Ishikawa (cell line): ENCODE measurements around the gene SNX13.

ENCODE experiments used
- CEBPB ChIP-seq: IDR thresholded peaks from 2 replicates; pipeline ENCODE4 v1.6.1; 2012
- CREB1 ChIP-seq: IDR thresholded peaks from 2 replicates; pipeline ENCODE4 v1.6.1; 2012; ENCODE audit warnings: low read depth
- EGR1 ChIP-seq: IDR thresholded peaks from 2 replicates; pipeline ENCODE4 v1.6.1; 2012
- EP300 ChIP-seq: IDR thresholded peaks from 2 replicates; pipeline ENCODE4 v1.6.1; 2012; ENCODE audit warnings: borderline replicate concordance
- FOXM1 ChIP-seq: IDR thresholded peaks from 2 replicates; pipeline ENCODE4 v1.6.1; 2012; ENCODE audit warnings: low read depth, borderline replicate concordance
- MAX ChIP-seq: IDR thresholded peaks from 2 replicates; pipeline ENCODE4 v1.6.1; 2012
- NFIC ChIP-seq: IDR thresholded peaks from 2 replicates; pipeline ENCODE4 v1.6.1; 2012
- RAD21 ChIP-seq: IDR thresholded peaks from 2 replicates; pipeline ENCODE4 v1.6.1; 2012; ENCODE audit warnings: low read depth
- REST ChIP-seq: IDR thresholded peaks from 2 replicates; pipeline ENCODE4 v1.6.1; 2012; ENCODE audit warnings: low read depth, mild to moderate bottlenecking
- TAF1 ChIP-seq: IDR thresholded peaks from 2 replicates; pipeline ENCODE4 v1.6.1; 2012; ENCODE audit warnings: low read depth, mild to moderate bottlenecking
- TCF12 ChIP-seq: IDR thresholded peaks from 2 replicates; pipeline ENCODE4 v1.6.1; 2012; ENCODE audit warnings: low read depth
- TEAD4 ChIP-seq: IDR thresholded peaks from 2 replicates; pipeline ENCODE4 v1.6.1; 2012
- USF1 ChIP-seq: IDR thresholded peaks from 2 replicates; pipeline ENCODE4 v1.6.1; 2012
- YY1 ChIP-seq: IDR thresholded peaks from 2 replicates; pipeline ENCODE4 v1.6.1; 2012; ENCODE audit warnings: low read depth

SNX13 gene

GRCh38 chr7:17806631-17807030 lies 133.7 kb downstream of the SNX13 start:
- no peak for TF ChIP-seq USF1
- no peak for TF ChIP-seq EGR1
- TF ChIP-seq YY1: no peak
- no peak for TF ChIP-seq REST
- TF ChIP-seq TCF12: no peak
- TF ChIP-seq RAD21: no peak
- TF ChIP-seq CREB1: no peak
- TF ChIP-seq CEBPB: no peak
- TF ChIP-seq FOXM1: no peak

- no peak for TF ChIP-seq YY1
- no peak for TF ChIP-seq MAX
- TF ChIP-seq RAD21: no peak
- no peak for TF ChIP-seq FOXM1
- TF ChIP-seq TCF12: no peak
Observed at GRCh38 chr7:17802056-17802455, 138.2 kb downstream of the SNX13 start.

GRCh38 chr7:17792075-17792936 lies 148.0 kb downstream of the SNX13 start:
- TF ChIP-seq EGR1 (no peak), NFIC (no peak), CEBPB (no peak), TEAD4 (no peak), YY1 (no peak)

- no peak for TF ChIP-seq EGR1
- no peak for TF ChIP-seq YY1
- TF ChIP-seq FOXM1: no peak
- no peak for TF ChIP-seq CEBPB
- no peak for TF ChIP-seq REST
- no peak for TF ChIP-seq TCF12
- TF ChIP-seq NFIC: no peak
- no peak for TF ChIP-seq TEAD4
- TF ChIP-seq TAF1: no peak
- no peak for TF ChIP-seq MAX
- no peak for TF ChIP-seq USF1
- TF ChIP-seq RAD21: no peak
- TF ChIP-seq EP300: no peak
- no peak for TF ChIP-seq CREB1
Observed at GRCh38 chr7:17787257-17787656, 153.0 kb downstream of the SNX13 start.

- TF ChIP-seq CEBPB: no peak
- TF ChIP-seq FOXM1: no peak
Observed at GRCh38 chr7:17786314-17786852, 153.9 kb downstream of the SNX13 start.

- TF ChIP-seq MAX: no peak
- no peak for TF ChIP-seq YY1
- no peak for TF ChIP-seq TEAD4
- TF ChIP-seq TAF1: no peak
- TF ChIP-seq RAD21: no peak
- no peak for TF ChIP-seq FOXM1
- TF ChIP-seq USF1: no peak
- no peak for TF ChIP-seq NFIC
- TF ChIP-seq TCF12: no peak
Observed at GRCh38 chr7:17782216-17782549, 158.1 kb downstream of the SNX13 start.
